Right lung (tissue), 5 donors: ENCODE results near the gene UBE2E3. TPM values are rescaled to one million over a fixed set of nuclear protein-coding genes. Genes with fewer than 3 reads are reported as not detected.
"Not testable (repeated sequence)": the region's sequence is repeated elsewhere in the genome, so short reads cannot be mapped to it uniquely, and the experiment has no call there.

ENCODE experiments used
- DNase-seq, 2 donors: peaks; one replicate each; pipeline ENCODE4 v3.0.0-alpha.2; 2013
- polyA plus RNA-seq, 5 donors: library from polyadenylated mRNA; unstranded; fragments of 120-200 nt; gene quantifications; one replicate each; pipeline versions ENCODE4 v1.2.1 to v1.2.3, GENCODE V29; 2013; ENCODE audit warnings: inconsistent platforms in 1 of 5, low replicate concordance in 1 of 5; ENCODE audit not compliant: insufficient read length in 5 of 5, insufficient read depth in 1 of 5

UBE2E3 gene
- polyA plus RNA-seq, 5 donors: 131 to 177 (median 160) TPM

GRCh38 chr2:181072486-181073235 lies 92.3 kb downstream of the UBE2E3 start:
- no peak for DNase-seq

DNA sequence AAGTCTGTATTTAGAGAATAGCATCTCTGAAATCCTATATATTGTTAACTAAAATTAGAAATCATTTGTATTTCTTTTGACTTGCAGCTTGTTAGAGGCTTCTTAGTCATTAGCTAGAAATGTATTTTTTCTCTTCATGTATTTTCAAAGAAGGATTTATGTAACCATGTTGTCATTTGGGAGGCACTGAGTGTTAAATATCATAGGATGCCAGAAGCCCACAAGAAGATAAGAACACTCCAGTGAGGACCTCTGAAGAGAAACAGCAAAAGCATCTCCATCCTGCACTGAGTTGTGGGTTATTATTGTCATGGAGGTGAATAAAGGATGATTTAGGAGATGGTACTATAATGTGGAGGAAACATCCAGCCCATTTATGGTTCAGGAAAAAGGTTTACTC lies 93.5 kb downstream of the UBE2E3 start:
- DNase-seq: no peak

- DNase-seq: no peak
These were observed 94.1 kb downstream of the UBE2E3 start for GRCh38 chr2:181074457-181074856.

GRCh38 chr2:181076658-181077057 lies 96.3 kb downstream of the UBE2E3 start:
- DNase-seq: no peak

DNA sequence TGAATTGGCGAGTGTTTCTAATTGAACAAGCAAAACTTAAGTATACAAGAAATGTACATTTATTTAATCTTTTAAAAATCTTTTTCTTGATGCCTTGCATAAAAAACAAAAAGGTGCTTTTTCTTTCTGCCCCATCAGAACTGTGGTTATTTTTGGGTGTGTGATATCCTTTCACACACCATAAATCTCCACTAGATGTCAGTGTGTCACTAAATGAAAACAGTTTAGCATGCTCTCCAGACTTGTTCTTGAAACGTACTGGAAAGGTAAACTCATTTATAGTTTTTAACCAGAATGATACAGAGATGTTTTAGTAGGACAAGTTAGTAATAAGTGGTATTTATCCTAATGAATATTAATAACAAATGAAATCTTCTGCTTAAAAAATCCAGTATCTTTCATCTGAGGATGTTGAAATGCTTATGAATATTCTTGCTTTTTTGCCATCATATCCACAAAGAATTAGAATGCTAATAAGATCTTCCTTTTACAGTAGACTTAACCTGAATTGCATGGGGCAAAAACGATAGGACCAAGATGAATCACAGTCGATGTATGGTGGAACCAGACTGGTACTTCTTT lies 96.8 kb downstream of the UBE2E3 start:
- DNase-seq: peak; percentile 12 to 23

DNA sequence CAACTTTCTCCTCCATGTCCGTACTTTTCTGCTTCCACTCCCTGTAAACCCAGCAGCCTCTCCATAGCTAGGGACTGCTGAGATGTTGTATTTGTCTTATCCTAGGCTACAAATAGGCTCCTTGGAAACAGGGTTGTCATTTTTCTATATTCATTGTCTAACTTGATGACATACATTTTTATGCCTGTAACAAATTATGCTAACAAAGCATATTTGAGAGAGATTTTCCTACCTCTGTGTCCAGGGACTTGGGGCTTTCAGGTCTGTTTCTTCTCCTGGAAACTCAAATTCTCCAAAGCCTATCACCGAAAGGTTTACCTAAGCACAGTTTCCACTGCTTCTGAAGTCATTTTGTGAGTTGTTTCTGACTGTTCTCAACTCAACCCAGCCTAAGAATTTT lies 102.7 kb downstream of the UBE2E3 start:
- no peak for DNase-seq

- DNase-seq: no peak
These were observed 105.3 kb downstream of the UBE2E3 start for GRCh38 chr2:181085734-181086133.

DNA sequence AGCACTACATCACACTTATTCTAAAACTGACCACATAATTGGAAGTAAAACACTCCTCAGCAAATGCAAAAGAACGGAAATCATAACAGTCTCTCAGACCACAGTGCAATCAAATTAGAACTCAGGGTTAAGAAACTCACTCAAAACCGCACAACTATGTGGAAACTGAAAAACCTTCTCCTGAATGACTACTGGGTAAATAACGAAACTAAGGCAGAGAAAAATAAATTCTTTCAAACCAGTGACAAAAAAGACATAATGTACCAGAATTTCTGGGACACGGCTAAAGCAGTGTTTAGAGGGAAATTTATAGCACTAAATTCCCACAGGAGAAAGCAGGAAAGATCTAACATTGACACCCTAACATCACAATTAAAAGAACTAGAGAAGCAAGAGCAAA lies 111.5 kb downstream of the UBE2E3 start:
- not testable (repeated sequence) for DNase-seq

DNA sequence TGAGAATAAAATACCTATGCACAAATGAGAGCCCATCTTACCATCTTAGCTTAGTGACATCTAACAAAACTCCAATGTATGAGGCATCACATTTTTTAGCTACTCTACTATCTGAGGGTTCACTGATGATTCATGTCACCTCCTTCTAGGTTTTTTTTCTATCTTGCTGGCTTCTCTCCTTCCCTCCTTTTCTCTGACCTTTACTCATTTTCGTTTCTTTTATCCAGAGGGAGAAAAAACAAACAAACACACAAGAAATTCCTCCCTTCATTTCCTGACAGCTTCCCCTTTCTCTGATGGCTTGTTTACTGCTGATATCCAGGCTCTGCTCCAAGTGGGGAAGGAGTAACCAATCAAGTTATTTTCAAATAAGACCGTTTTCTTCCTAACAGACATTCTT lies 115.1 kb downstream of the UBE2E3 start:
- DNase-seq: no peak

GRCh38 chr2:181103659-181104058 lies 123.3 kb downstream of the UBE2E3 start:
- no peak for DNase-seq

DNA sequence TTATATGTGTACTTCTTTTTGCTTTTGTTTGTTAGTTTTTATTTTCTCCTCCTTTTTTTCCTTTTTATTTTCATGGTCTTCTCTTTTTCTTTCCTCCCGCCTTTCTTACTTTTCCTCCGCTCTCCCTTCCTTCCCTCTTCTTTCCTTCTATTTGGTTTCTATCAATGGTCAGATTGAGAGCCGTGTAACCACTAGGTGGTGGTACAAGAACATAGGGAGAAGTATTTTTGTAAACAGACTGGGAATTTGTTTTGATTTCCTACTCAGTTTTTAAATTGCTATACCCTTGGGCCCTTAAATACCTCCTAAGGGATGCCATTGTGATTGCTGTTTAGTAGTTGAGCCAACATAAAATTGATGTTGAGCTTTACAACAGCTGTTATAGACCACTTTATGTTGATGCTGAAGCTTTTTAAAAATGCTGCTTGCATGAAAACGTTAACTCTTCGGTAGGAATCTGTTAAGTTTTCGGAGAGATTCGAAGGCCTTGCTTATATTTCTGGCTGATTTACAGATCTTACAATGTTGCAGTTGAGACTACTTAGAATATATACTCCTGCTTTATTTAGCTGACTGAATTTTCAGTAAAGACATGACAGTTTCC lies 124.2 kb downstream of the UBE2E3 start:
- DNase-seq: peak; percentile 23 to 36

GRCh38 chr2:181105562-181105961 lies 125.2 kb downstream of the UBE2E3 start:
- no peak for DNase-seq

DNA sequence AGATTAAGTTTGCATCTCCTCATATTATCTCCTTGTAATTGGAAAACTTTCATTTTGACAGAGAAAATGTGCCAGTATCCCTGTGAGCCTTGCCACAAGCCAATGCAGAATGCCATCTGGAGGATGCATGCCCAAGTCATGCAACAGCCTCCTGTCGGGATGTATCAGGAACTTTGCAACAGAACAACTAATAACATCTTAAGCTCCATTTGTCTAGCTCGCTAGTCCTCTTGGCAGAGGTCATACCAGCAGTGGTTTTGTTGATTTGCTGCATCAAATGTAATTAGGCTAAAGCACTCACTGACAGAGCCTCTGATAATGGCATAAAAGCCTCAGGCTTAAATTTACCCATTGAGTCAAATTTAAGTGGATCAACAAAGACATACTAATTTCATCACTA lies 125.8 kb downstream of the UBE2E3 start:
- DNase-seq: no peak

DNA sequence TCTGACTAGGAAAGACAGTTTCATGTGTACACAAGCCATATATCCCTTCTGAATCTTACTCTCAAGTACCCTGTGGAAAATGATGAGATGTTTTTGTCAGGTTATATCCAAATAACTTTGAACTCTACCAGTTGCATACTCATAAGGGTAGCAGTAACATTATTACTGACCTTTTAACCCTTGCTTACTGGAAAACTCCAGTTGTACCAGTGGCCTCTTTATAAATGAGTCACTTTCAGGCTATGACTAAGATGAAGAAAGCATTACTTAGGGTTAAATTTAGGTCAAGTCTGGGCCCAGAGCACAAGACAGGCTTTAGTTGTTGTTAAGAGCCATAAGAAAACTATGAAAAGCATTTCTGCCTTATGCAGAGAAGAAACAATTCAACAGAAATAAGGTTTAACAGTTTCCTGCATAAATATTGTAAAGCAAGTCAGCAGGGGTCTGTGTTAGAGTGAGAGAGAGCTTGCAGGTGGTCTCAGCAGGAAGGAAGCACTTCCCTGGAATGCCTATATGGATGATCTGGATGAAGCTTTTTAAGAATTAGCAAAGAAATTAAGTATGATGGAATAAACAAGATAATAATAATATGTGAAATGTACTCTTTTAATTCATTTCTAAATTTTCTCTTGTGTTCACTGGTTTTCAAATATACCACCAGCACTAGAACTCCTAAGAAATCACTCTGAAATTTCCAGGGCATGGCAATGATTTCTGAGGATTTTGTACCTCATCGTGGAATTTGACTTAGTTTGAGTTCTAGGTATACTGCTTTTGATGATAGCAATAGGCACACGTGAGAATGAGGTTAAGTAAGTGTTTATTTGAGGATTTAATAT lies 126.6 kb downstream of the UBE2E3 start:
- DNase-seq: no peak

GRCh38 chr2:181107628-181107945 lies 127.2 kb downstream of the UBE2E3 start:
- DNase-seq: no peak

DNA sequence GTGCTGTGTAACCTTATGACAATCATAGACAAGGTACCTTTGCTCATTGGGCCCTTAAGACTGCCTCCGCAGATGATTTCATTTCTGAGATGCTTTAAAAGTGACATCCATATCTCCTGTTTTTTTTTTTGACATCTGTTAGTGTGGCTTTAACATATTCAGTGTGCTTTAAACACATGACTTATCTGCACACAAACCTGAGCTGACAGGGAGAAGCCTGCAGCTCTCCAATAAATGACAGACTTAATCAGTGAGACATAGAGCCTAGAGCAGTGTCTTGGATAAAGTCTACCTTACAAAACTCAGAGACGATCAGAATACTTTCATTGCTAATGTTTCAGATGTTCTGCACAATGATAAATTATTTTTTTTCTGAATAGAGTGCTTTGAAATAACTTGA lies 130.7 kb downstream of the UBE2E3 start:
- DNase-seq: no peak

DNA sequence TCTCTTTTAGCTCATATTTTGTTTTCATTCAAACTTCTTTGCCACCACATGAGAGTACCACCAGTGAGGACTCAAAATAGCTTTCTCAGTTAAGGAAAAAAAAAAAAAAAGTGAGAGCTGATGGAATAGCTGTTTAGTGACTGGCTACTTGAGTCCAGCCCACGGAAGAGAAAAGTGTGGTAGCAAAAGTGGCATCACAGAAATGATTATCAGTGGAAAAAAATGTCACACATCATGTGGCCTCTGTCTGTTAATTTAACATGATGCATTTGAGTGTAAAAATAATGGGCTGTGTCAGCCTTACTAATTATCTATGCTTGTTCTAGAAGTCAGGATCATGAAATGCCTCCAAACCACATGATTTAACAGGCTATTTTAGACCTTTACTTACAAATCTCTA lies 132.5 kb downstream of the UBE2E3 start:
- no peak for DNase-seq
